ENCODE measurements around the gene SLC44A4.

DNA sequence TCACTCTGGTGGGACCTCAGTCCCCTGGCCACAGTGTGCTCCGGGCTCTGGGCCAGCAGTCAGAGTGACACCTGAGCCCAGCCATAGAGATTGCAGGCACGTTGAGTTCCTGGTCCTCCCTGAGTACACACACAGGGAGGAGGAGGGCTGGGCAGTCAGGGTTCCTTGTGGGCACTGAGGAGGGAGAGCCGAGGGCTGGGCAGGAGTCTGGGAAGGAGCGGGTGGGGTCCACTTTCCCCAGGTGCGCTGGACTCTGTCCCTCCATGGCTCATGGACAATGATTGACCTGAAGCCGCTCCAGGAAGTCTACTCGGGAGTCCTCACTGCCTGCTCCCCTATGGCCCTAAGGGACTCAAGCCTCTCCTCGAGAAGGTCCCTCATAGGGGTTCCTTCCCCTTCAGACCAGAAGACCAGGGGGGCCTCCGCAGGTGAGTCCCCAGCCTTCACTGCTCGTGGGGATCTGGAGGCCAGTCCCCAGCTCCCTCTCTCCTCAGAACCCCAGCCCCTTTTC lies 1.1 kb downstream of the SLC44A4 start:
- TF ChIP-seq, protein P1, sequence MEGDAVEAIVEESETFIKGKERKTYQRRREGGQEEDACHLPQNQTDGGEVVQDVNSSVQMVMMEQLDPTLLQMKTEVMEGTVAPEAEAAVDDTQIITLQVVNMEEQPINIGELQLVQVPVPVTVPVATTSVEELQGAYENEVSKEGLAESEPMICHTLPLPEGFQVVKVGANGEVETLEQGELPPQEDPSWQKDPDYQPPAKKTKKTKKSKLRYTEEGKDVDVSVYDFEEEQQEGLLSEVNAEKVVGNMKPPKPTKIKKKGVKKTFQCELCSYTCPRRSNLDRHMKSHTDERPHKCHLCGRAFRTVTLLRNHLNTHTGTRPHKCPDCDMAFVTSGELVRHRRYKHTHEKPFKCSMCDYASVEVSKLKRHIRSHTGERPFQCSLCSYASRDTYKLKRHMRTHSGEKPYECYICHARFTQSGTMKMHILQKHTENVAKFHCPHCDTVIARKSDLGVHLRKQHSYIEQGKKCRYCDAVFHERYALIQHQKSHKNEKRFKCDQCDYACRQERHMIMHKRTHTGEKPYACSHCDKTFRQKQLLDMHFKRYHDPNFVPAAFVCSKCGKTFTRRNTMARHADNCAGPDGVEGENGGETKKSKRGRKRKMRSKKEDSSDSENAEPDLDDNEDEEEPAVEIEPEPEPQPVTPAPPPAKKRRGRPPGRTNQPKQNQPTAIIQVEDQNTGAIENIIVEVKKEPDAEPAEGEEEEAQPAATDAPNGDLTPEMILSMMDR (IDR thresholded peaks at IDR 0.05; ENCODE audit: low read length), result no peak
- no peak for TF ChIP-seq EZH2phosphoT487 (IDR thresholded peaks at IDR 0.05; ENCODE audit: low read length)

Measured in MM.1S (cell line).